ENCODE data around the gene P2RY2. TPM values are rescaled to one million over a fixed set of nuclear protein-coding genes. Genes with fewer than 3 reads are reported as not detected.

The P2RY2 gene
- total and polyA plus RNA-seq, 2 of the 8 experiments (the other 6 are each of a cell fraction or from before 2014, with no cell fraction given) = 1.0 to 1.5 TPM

DNA sequence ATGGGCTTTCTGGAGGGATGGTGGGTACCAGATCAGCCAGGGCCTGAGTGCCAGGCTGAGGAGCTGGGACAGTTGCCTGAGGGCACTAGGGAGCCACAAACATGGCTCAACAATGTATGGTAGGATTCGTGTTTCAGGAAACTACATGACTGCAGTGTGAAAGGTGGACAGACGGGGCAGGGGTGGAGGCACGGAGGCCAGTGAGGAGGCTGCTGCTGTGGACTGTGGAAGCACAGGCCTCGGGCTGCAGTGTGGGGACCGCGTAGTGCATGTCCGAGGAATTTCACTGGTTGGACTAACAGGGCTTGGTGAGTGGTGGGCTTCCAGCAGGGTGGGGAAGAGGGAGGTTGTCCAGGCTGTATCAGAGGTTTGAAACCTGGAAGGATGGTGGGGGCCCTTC lies 7.8 kb downstream of the P2RY2 start (continued):
- TF ChIP-seq, protein P1, sequence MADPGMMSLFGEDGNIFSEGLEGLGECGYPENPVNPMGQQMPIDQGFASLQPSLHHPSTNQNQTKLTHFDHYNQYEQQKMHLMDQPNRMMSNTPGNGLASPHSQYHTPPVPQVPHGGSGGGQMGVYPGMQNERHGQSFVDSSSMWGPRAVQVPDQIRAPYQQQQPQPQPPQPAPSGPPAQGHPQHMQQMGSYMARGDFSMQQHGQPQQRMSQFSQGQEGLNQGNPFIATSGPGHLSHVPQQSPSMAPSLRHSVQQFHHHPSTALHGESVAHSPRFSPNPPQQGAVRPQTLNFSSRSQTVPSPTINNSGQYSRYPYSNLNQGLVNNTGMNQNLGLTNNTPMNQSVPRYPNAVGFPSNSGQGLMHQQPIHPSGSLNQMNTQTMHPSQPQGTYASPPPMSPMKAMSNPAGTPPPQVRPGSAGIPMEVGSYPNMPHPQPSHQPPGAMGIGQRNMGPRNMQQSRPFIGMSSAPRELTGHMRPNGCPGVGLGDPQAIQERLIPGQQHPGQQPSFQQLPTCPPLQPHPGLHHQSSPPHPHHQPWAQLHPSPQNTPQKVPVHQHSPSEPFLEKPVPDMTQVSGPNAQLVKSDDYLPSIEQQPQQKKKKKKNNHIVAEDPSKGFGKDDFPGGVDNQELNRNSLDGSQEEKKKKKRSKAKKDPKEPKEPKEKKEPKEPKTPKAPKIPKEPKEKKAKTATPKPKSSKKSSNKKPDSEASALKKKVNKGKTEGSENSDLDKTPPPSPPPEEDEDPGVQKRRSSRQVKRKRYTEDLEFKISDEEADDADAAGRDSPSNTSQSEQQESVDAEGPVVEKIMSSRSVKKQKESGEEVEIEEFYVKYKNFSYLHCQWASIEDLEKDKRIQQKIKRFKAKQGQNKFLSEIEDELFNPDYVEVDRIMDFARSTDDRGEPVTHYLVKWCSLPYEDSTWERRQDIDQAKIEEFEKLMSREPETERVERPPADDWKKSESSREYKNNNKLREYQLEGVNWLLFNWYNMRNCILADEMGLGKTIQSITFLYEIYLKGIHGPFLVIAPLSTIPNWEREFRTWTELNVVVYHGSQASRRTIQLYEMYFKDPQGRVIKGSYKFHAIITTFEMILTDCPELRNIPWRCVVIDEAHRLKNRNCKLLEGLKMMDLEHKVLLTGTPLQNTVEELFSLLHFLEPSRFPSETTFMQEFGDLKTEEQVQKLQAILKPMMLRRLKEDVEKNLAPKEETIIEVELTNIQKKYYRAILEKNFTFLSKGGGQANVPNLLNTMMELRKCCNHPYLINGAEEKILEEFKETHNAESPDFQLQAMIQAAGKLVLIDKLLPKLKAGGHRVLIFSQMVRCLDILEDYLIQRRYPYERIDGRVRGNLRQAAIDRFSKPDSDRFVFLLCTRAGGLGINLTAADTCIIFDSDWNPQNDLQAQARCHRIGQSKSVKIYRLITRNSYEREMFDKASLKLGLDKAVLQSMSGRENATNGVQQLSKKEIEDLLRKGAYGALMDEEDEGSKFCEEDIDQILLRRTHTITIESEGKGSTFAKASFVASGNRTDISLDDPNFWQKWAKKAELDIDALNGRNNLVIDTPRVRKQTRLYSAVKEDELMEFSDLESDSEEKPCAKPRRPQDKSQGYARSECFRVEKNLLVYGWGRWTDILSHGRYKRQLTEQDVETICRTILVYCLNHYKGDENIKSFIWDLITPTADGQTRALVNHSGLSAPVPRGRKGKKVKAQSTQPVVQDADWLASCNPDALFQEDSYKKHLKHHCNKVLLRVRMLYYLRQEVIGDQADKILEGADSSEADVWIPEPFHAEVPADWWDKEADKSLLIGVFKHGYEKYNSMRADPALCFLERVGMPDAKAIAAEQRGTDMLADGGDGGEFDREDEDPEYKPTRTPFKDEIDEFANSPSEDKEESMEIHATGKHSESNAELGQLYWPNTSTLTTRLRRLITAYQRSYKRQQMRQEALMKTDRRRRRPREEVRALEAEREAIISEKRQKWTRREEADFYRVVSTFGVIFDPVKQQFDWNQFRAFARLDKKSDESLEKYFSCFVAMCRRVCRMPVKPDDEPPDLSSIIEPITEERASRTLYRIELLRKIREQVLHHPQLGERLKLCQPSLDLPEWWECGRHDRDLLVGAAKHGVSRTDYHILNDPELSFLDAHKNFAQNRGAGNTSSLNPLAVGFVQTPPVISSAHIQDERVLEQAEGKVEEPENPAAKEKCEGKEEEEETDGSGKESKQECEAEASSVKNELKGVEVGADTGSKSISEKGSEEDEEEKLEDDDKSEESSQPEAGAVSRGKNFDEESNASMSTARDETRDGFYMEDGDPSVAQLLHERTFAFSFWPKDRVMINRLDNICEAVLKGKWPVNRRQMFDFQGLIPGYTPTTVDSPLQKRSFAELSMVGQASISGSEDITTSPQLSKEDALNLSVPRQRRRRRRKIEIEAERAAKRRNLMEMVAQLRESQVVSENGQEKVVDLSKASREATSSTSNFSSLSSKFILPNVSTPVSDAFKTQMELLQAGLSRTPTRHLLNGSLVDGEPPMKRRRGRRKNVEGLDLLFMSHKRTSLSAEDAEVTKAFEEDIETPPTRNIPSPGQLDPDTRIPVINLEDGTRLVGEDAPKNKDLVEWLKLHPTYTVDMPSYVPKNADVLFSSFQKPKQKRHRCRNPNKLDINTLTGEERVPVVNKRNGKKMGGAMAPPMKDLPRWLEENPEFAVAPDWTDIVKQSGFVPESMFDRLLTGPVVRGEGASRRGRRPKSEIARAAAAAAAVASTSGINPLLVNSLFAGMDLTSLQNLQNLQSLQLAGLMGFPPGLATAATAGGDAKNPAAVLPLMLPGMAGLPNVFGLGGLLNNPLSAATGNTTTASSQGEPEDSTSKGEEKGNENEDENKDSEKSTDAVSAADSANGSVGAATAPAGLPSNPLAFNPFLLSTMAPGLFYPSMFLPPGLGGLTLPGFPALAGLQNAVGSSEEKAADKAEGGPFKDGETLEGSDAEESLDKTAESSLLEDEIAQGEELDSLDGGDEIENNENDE (IDR thresholded peaks at IDR 0.05; ENCODE audit: insufficient replicate concordance, low read length) = no peak
- TF ChIP-seq SIX5 (IDR thresholded peaks at IDR 0.05; ENCODE audit: low read depth, low read length) = no peak
- no peak for TF ChIP-seq TAF7 (optimal IDR thresholded peaks at IDR 0.05; ENCODE audit: borderline replicate concordance, low read depth, low read length)
- TF ChIP-seq RXRA (IDR thresholded peaks at IDR 0.05; ENCODE audit: insufficient read depth, low read depth, low read length) = no peak
- no peak for TF ChIP-seq SIN3A (conservative IDR thresholded peaks at IDR 0.05 in 1 of 2, IDR thresholded peaks at IDR 0.05 in 1 of 2; ENCODE audit: low read depth in 1 of 2, low read length in 2 of 2)
- TF ChIP-seq POLR2AphosphoS5 (IDR thresholded peaks at IDR 0.05; ENCODE audit: low read depth, low read length) = no peak
- no peak for TF ChIP-seq RAD21 (IDR thresholded peaks at IDR 0.05 in 1 of 2, conservative IDR thresholded peaks at IDR 0.05 in 1 of 2; ENCODE audit: low read depth in 2 of 2, low read length in 2 of 2)
- no peak for TF ChIP-seq GABPA (IDR thresholded peaks at IDR 0.05; ENCODE audit: borderline replicate concordance, insufficient read depth, low read length)
- TF ChIP-seq SP4 (IDR thresholded peaks at IDR 0.05; ENCODE audit: low read length) = no peak
